DOHH2 (cell line): ENCODE measurements around the gene LINS1.

Experiments used
- H3F3A ChIP-seq: fragments of 200-600 bp; sonication (generic), shearing (Covaris generic); 2 replicates; pipeline ENCODE4 v1.6.0; 2016; ENCODE audit warnings: antibody characterized with exemption, mild to moderate bottlenecking; ENCODE audit not compliant: control insufficient read depth, insufficient read depth
- H3K27ac ChIP-seq: fragments of 200-600 bp; sonication (generic); 2 replicates; pipeline ENCODE4 v1.5.1; 2014; ENCODE audit warnings: low read depth, mild to moderate bottlenecking, low read length, moderate library complexity
- H3K27me3 ChIP-seq: fragments of 200-600 bp; sonication (generic); 2 replicates; pipeline ENCODE4 v1.6.1; 2014; ENCODE audit warnings: mild to moderate bottlenecking, low read length, mixed read lengths; ENCODE audit not compliant: control insufficient read depth
- H3K36me3 ChIP-seq: fragments of 200-600 bp; sonication (generic); 2 replicates; pipeline ENCODE4 v1.6.1; 2014; ENCODE audit warnings: mild to moderate bottlenecking, low read length, moderate library complexity, mixed read lengths; ENCODE audit not compliant: control insufficient read depth
- H3K4me1 ChIP-seq: fragments of 200-600 bp; sonication (generic); 2 replicates; pipeline ENCODE4 v1.6.1; 2014; ENCODE audit warnings: mild to moderate bottlenecking, low read length, mixed read lengths; ENCODE audit not compliant: control insufficient read depth
- H3K4me2 ChIP-seq: fragments of 200-600 bp; sonication (generic); 2 replicates; pipeline ENCODE4 v1.6.0; 2014; ENCODE audit warnings: mild to moderate bottlenecking, low read length, moderate library complexity
- H3K4me3 ChIP-seq: fragments of 200-600 bp; sonication (generic); 2 replicates; pipeline ENCODE4 v1.5.1; 2014; ENCODE audit warnings: mild to moderate bottlenecking, low read length, mixed read lengths
- H3K79me2 ChIP-seq: fragments of 200-600 bp; sonication (generic); 2 replicates; pipeline ENCODE4 v1.6.1; 2014; ENCODE audit warnings: mild to moderate bottlenecking, low read length, mixed read lengths; ENCODE audit not compliant: control insufficient read depth
- H3K9me2 ChIP-seq: fragments of 200-600 bp; sonication (generic); replicated peaks from 2 replicates; pipeline ENCODE4 v1.6.1; 2014; ENCODE audit warnings: mild to moderate bottlenecking, low read length, mixed read lengths; ENCODE audit not compliant: control insufficient read depth
- H3K9me3 ChIP-seq: fragments of 200-600 bp; sonication (generic); 2 replicates; pipeline ENCODE4 v1.6.1; 2014; ENCODE audit warnings: antibody characterized with exemption, low read length, mixed read lengths; ENCODE audit not compliant: control insufficient read depth, insufficient read depth
- H4K20me1 ChIP-seq: fragments of 200-600 bp; sonication (generic); 2 replicates; pipeline ENCODE4 v1.6.0; 2014; ENCODE audit warnings: low read depth, mild to moderate bottlenecking, antibody characterized with exemption, low read length, moderate library complexity; ENCODE audit not compliant: control insufficient read depth, insufficient read depth
- CTCF ChIP-seq: fragments of 200-600 bp; sonication (generic); IDR thresholded peaks from one replicate; pipeline ENCODE4 v1.5.1; 2014; ENCODE audit warnings: antibody characterized with exemption, mild to moderate bottlenecking, low read depth, low read length; ENCODE audit not compliant: poor library complexity, severe bottlenecking
- EZH2phosphoT487 ChIP-seq: fragments of 200-600 bp; sonication (generic); IDR thresholded peaks from 2 replicates; pipeline ENCODE4 v1.6.1; 2017; ENCODE audit warnings: borderline replicate concordance, mild to moderate bottlenecking, antibody characterized with exemption, low read length, moderate library complexity, mixed read lengths

Gene LINS1

GRCh38 chr15:100517846-100518245 lies 84.1 kb downstream of the LINS1 start:
- Histone ChIP-seq H3K4me2 (no peak overlapping the region), H3F3A (no peaks in the 10 kb centered on the region), H3K4me3 (no peak overlapping the region), H3K4me1 (no peaks in the 10 kb centered on the region), H3K9me2 (no peaks in the 10 kb centered on the region), H3K9me3 (no peaks in the 10 kb centered on the region), H4K20me1 (no peaks in the 10 kb centered on the region), H3K79me2 (no peaks in the 10 kb centered on the region), H3K36me3 (no peaks in the 10 kb centered on the region), H3K27ac (no peak overlapping the region), H3K27me3 (no peaks in the 10 kb centered on the region)
- TF ChIP-seq EZH2phosphoT487 (no peak), CTCF (no peak)
